Measurements from ENCODE around the gene YTHDF1. TPM values are rescaled to one million over a fixed set of nuclear protein-coding genes. Genes with fewer than 3 reads are reported as not detected.

Gene YTHDF1
- total RNA-seq, 1 experiment from 2014 or later = 93.4 TPM

DNA sequence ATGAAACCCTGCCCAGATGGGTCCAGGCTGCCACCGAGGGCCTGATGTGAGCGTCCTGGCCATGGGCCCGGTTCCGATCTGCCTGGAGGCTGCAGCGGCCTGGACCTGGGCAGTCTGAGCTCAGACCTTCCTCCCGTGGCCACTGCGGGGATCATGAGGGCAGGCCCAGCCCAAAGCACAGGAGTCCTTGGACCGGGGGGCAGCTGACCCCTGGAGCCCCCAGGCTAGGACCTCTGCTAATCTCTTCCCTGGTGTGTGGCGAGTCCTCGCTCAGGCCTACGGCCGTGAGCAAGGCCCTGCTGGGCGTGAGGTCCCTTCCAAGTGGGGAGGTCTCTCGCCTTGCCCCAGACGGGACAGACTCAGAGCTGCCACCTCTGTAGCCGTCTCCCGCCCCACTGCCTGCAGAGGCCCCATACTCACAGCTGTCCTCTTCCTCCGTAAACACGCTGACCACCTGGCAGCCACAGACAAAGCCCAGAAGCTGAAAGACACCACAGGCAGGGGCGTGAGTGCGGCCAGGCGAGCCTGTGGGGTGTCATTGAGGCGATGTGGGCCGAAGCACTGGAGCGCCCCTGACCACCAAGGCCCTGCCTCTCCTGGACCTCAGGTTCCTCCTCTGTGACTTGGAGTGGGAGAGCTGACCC is 27.8 kb upstream of the YTHDF1 start:
- Mint-ChIP-seq H3K27ac (ENCODE audit: unreplicated experiment) (no peak overlapping the region), H3K9me3 (ENCODE audit: low read depth, unreplicated experiment) (no peaks in the 10 kb centered on the region), H3K4me1 (ENCODE audit: low read depth, unreplicated experiment) (peaks cover 1% of the 10 kb centered on the region), H3K36me3 (ENCODE audit: insufficient read depth, unreplicated experiment) (peaks cover 2% of the 10 kb centered on the region), H3K4me3 (ENCODE audit: low read depth, unreplicated experiment) (no peak overlapping the region), H3K27me3 (ENCODE audit: unreplicated experiment) (peaks cover 72% of the 10 kb centered on the region)
- no peak for DNase-seq
- intact Hi-C loops (cut with micrococcal nuclease; ENCODE audit: unreplicated experiment) = no loop called here
- TF ChIP-seq, protein P1, sequence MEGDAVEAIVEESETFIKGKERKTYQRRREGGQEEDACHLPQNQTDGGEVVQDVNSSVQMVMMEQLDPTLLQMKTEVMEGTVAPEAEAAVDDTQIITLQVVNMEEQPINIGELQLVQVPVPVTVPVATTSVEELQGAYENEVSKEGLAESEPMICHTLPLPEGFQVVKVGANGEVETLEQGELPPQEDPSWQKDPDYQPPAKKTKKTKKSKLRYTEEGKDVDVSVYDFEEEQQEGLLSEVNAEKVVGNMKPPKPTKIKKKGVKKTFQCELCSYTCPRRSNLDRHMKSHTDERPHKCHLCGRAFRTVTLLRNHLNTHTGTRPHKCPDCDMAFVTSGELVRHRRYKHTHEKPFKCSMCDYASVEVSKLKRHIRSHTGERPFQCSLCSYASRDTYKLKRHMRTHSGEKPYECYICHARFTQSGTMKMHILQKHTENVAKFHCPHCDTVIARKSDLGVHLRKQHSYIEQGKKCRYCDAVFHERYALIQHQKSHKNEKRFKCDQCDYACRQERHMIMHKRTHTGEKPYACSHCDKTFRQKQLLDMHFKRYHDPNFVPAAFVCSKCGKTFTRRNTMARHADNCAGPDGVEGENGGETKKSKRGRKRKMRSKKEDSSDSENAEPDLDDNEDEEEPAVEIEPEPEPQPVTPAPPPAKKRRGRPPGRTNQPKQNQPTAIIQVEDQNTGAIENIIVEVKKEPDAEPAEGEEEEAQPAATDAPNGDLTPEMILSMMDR (IDR thresholded peaks at IDR 0.05; ENCODE audit: unreplicated experiment) = no peak
- CTCF ChIA-PET = no interaction called here
- no TSS peak for BruUV-seq (replicated peaks)

DNA sequence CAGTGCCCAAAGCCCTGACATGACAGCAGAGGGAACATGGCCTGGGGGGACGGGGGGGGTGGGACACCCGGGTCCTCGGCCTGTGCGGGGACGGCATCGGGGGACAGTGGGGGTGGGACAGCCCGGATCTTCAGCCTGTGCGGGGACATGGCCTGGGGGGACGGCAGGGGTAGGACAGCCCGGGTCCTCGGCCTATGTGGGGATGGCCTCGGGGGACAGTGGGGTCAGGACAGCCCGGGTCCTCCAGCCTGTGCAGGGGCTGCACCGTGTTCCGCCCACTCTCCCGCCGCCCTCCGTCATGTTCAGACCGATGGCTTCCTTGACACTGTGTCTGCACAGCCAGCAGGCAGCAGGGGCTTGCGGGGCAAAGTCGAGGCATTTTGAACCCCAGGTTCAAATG is 26.8 kb upstream of the YTHDF1 start:
- H3K27ac Mint-ChIP-seq (ENCODE audit: unreplicated experiment) = no peak overlapping the region
- CTCF ChIA-PET = no interaction called here
- TF ChIP-seq, protein P1 (IDR thresholded peaks at IDR 0.05; ENCODE audit: unreplicated experiment) = no peak

DNA sequence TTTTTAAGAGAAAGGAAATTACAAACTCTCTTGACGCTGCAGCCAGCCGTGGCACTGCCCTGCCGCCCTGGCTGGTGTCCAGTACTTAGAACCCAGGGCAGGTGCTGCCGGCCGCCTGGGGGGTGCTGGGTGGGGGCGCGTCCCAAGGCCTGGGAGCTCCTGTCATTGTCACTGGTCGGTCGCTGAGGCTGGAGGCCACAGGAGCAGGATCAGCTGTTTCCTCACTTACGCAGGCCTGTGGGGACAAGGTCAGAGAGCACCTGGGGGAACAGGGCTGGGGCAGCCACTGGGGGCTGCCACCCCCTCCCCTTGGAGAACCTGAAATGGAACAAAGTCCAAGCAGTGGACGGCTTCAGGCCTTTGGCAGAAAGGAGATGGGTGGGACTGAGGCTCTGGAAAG is 25.3 kb upstream of the YTHDF1 start:
- TF ChIP-seq, protein P1 (IDR thresholded peaks at IDR 0.05; ENCODE audit: unreplicated experiment) = no peak
- no peak for DNase-seq
- CTCF ChIA-PET = interaction anchor here (1.3 kb wide), 1 partner anchor 16 kb away, joined by 4 read pairs; no protein-coding TSS in a partner anchor
- no peaks in the 10 kb centered on the region for H3K9me3 Mint-ChIP-seq (ENCODE audit: low read depth, unreplicated experiment)
- no TSS peak for BruUV-seq (replicated peaks)
- H3K27me3 Mint-ChIP-seq (ENCODE audit: unreplicated experiment) = peaks cover 52% of the 10 kb centered on the region
- H3K27ac Mint-ChIP-seq (ENCODE audit: unreplicated experiment) = no peak overlapping the region
- no peak overlapping the region for H3K4me3 Mint-ChIP-seq (ENCODE audit: low read depth, unreplicated experiment)
- peaks cover 6% of the 10 kb centered on the region for H3K4me1 Mint-ChIP-seq (ENCODE audit: low read depth, unreplicated experiment)
- H3K36me3 Mint-ChIP-seq (ENCODE audit: insufficient read depth, unreplicated experiment) = peaks cover 9% of the 10 kb centered on the region
- intact Hi-C loops (cut with micrococcal nuclease; ENCODE audit: unreplicated experiment) = no loop called here

More for the DNA sequence above, 26.8 kb upstream of the YTHDF1 start:
- no TSS peak for BruUV-seq (replicated peaks)
- no peak overlapping the region for H3K4me3 Mint-ChIP-seq (ENCODE audit: low read depth, unreplicated experiment)
- peaks cover 9% of the 10 kb centered on the region for H3K36me3 Mint-ChIP-seq (ENCODE audit: insufficient read depth, unreplicated experiment)
- intact Hi-C loops (cut with micrococcal nuclease; ENCODE audit: unreplicated experiment) = no loop called here
- no peak for DNase-seq
- peaks cover 6% of the 10 kb centered on the region for H3K4me1 Mint-ChIP-seq (ENCODE audit: low read depth, unreplicated experiment)
- H3K9me3 Mint-ChIP-seq (ENCODE audit: low read depth, unreplicated experiment) = no peaks in the 10 kb centered on the region
- peaks cover 63% of the 10 kb centered on the region for H3K27me3 Mint-ChIP-seq (ENCODE audit: unreplicated experiment)

DNA sequence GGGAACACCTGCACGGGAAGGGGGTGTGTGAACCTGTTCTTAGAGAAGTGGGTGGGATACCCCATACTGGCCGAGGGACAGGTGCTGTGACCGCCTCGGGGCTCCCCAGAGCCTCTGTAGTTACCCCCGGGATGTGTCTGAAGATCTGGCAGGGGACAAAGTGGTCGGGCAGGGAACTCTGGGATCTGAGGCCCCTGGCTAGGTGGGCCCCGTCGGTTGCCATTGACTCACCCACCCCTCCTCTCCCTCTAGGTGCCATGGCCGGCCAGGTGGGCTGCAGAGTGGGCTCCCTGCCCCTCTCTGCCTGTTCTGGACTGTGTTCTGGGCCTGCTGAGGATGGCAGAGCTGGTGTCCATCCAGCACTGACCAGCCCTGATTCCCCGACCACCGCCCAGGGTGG is 24.1 kb upstream of the YTHDF1 start:
- CTCF ChIA-PET = no interaction called here
- no TSS peak for BruUV-seq (replicated peaks)
- H3K27ac Mint-ChIP-seq (ENCODE audit: unreplicated experiment) = no peak overlapping the region
- peaks cover 40% of the 10 kb centered on the region for H3K27me3 Mint-ChIP-seq (ENCODE audit: unreplicated experiment)
- peaks cover 9% of the 10 kb centered on the region for H3K36me3 Mint-ChIP-seq (ENCODE audit: insufficient read depth, unreplicated experiment)
- intact Hi-C loops (cut with micrococcal nuclease; ENCODE audit: unreplicated experiment) = no loop called here
- peaks cover 16% of the 10 kb centered on the region for H3K4me1 Mint-ChIP-seq (ENCODE audit: low read depth, unreplicated experiment)
- no peaks in the 10 kb centered on the region for H3K9me3 Mint-ChIP-seq (ENCODE audit: low read depth, unreplicated experiment)
- no peak for DNase-seq
- no peak overlapping the region for H3K4me3 Mint-ChIP-seq (ENCODE audit: low read depth, unreplicated experiment)
- TF ChIP-seq, protein P1 (IDR thresholded peaks at IDR 0.05; ENCODE audit: unreplicated experiment) = no peak
